H9 (cell line): ENCODE results near the gene NCKAP5. TPM values are rescaled to one million over a fixed set of nuclear protein-coding genes. Genes with fewer than 3 reads are reported as not detected.

Experiments
- DNase-seq: peaks from one replicate; pipeline ENCODE4 v3.0.0-alpha.2; 2017
- H2AFZ ChIP-seq: one replicate; pipeline ENCODE4 v1.6.1; 2013; ENCODE audit warnings: mild to moderate bottlenecking, low read length, control low read depth, moderate library complexity
- H2AK5ac ChIP-seq: 2 replicates; pipeline ENCODE4 v1.6.1; 2013; ENCODE audit warnings: low read length, control low read depth, mixed read lengths; ENCODE audit not compliant: insufficient read length
- H2BK120ac ChIP-seq: one replicate; pipeline ENCODE4 v1.6.1; 2013; ENCODE audit warnings: low read depth, mild to moderate bottlenecking, low read length, control low read depth, inconsistent platforms; ENCODE audit not compliant: poor library complexity, severe bottlenecking
- H2BK12ac ChIP-seq: 2 replicates; pipeline ENCODE4 v1.6.1; 2013; ENCODE audit warnings: low read length, control low read depth, mixed read lengths, low read depth; ENCODE audit not compliant: insufficient read length
- H2BK15ac ChIP-seq: 2 replicates; pipeline ENCODE4 v1.6.1; 2013; ENCODE audit warnings: low read depth, low read length, control low read depth
- H2BK20ac ChIP-seq: one replicate; pipeline ENCODE4 v1.6.1; 2013; ENCODE audit warnings: low read depth, mild to moderate bottlenecking, low read length, control low read depth, inconsistent platforms; ENCODE audit not compliant: poor library complexity, severe bottlenecking
- H2BK5ac ChIP-seq: 2 replicates; pipeline ENCODE4 v1.6.1; 2013; ENCODE audit warnings: low read length, control low read depth, mixed read lengths; ENCODE audit not compliant: insufficient read length
- H3K14ac ChIP-seq: 2 replicates; pipeline ENCODE4 v1.6.1; 2013; ENCODE audit warnings: low read length, control low read depth; ENCODE audit not compliant: insufficient read depth
- H3K18ac ChIP-seq: 2 replicates; pipeline ENCODE4 v1.6.1; 2013; ENCODE audit warnings: low read depth, mild to moderate bottlenecking, mixed read lengths, low read length, control low read depth; ENCODE audit not compliant: insufficient read length
- H3K23ac ChIP-seq: 2 replicates; pipeline ENCODE4 v1.6.1; 2013; ENCODE audit warnings: low read length, control low read depth, mixed read lengths, low read depth; ENCODE audit not compliant: insufficient read length
- H3K23me2 ChIP-seq: 2 replicates; pipeline ENCODE4 v1.6.1; 2013; ENCODE audit warnings: low read depth, mild to moderate bottlenecking, mixed read lengths, low read length, control low read depth; ENCODE audit not compliant: insufficient read length, poor library complexity, severe bottlenecking
- H3K27ac ChIP-seq: 2 replicates; pipeline ENCODE4 v1.5.1; 2013; ENCODE audit warnings: low read length, control low read depth, mixed read lengths, low read depth; ENCODE audit not compliant: insufficient read length
- H3K27me3 ChIP-seq: 2 replicates; pipeline ENCODE4 v1.6.1; 2013; ENCODE audit warnings: low read length, control low read depth, inconsistent platforms; ENCODE audit not compliant: insufficient read depth
- H3K4ac ChIP-seq: 2 replicates; pipeline ENCODE4 v1.6.1; 2013; ENCODE audit warnings: low read depth, mild to moderate bottlenecking, control low read depth, inconsistent platforms, low read length, moderate library complexity
- H3K4me1 ChIP-seq: 2 replicates; pipeline ENCODE4 v1.6.1; 2013; ENCODE audit warnings: low read length, control low read depth, inconsistent platforms; ENCODE audit not compliant: insufficient read depth
- H3K4me2 ChIP-seq: 2 replicates; pipeline ENCODE4 v1.6.1; 2013; ENCODE audit warnings: low read length, control low read depth, mixed read lengths; ENCODE audit not compliant: insufficient read length, insufficient read depth
- H3K56ac ChIP-seq: 2 replicates; pipeline ENCODE4 v1.6.1; 2013; ENCODE audit warnings: low read depth, mild to moderate bottlenecking, mixed read lengths, low read length, control low read depth; ENCODE audit not compliant: insufficient read length
- H3K79me1 ChIP-seq: 2 replicates; pipeline ENCODE4 v1.6.1; 2013; ENCODE audit warnings: low read depth, mild to moderate bottlenecking, moderate library complexity, low read length, control low read depth, inconsistent platforms; ENCODE audit not compliant: insufficient read depth, poor library complexity, severe bottlenecking
- H3K79me2 ChIP-seq: 2 replicates; pipeline ENCODE4 v1.6.1; 2013; ENCODE audit warnings: low read length, control low read depth, inconsistent platforms; ENCODE audit not compliant: insufficient read depth
- H3K9ac ChIP-seq: 2 replicates; pipeline ENCODE4 v1.6.1; 2013; ENCODE audit warnings: low read length, control low read depth, mixed read lengths; ENCODE audit not compliant: insufficient read length; ENCODE audit errors: extremely low read depth
- H3K9me3 ChIP-seq: one replicate; pipeline ENCODE4 v1.6.1; 2013; ENCODE audit warnings: low read depth, low read length, inconsistent platforms; ENCODE audit not compliant: control insufficient read depth
- H3T11ph ChIP-seq: one replicate; pipeline ENCODE4 v1.6.1; 2013; ENCODE audit warnings: mild to moderate bottlenecking, low read length, control low read depth, inconsistent platforms
- H4K20me1 ChIP-seq: one replicate; pipeline ENCODE4 v1.6.1; 2013; ENCODE audit not compliant: control insufficient read depth, insufficient read length, insufficient read depth
- H4K5ac ChIP-seq: 2 replicates; pipeline ENCODE4 v1.6.1; 2013; ENCODE audit warnings: low read depth, mild to moderate bottlenecking, mixed read lengths, low read length, control low read depth; ENCODE audit not compliant: insufficient read length
- H4K8ac ChIP-seq: replicated peaks from 2 replicates; pipeline ENCODE4 v1.6.1; 2013; ENCODE audit warnings: low read length, control low read depth, mixed read lengths, low read depth; ENCODE audit not compliant: insufficient read length
- H4K91ac ChIP-seq: 2 replicates; pipeline ENCODE4 v1.6.1; 2013; ENCODE audit warnings: low read depth, mild to moderate bottlenecking, moderate library complexity, mixed read lengths, low read length, control low read depth; ENCODE audit not compliant: insufficient read length
- H3K27ac Mint-ChIP-seq, 3 experiments: 2 replicates in 2 of 3; 3 replicates in 1 of 3; pipeline ENCODE4 v1.8.0; 2020 to 2021; ENCODE audit warnings: mixed read lengths in 3 of 3, mild to moderate bottlenecking in 1 of 3, moderate library complexity in 1 of 3
- H3K27me3 Mint-ChIP-seq: 2 replicates; pipeline ENCODE4 v1.8.0; 2021; ENCODE audit warnings: low read depth, mild to moderate bottlenecking, moderate library complexity, mixed read lengths
- H3K36me3 Mint-ChIP-seq, 3 experiments: 2 replicates in 2 of 3; 3 replicates in 1 of 3; pipeline ENCODE4 v1.8.0; 2020 to 2021; ENCODE audit warnings: low read depth in 3 of 3, mixed read lengths in 3 of 3; ENCODE audit not compliant: insufficient read depth in 1 of 3
- H3K4me1 Mint-ChIP-seq, 2 experiments: 2 replicates each; pipeline ENCODE4 v1.8.0; 2020; ENCODE audit warnings: mixed read lengths in 2 of 2
- H3K4me3 Mint-ChIP-seq, 2 experiments: 2 replicates in 1 of 2; 3 replicates in 1 of 2; pipeline ENCODE4 v1.8.0; 2020 to 2021; ENCODE audit warnings: mild to moderate bottlenecking in 2 of 2, mixed read lengths in 2 of 2, moderate library complexity in 1 of 2
- H3K9me3 Mint-ChIP-seq, 2 experiments: 2 replicates in 1 of 2; 3 replicates in 1 of 2; pipeline ENCODE4 v1.8.0; 2020; ENCODE audit warnings: mild to moderate bottlenecking in 2 of 2, mixed read lengths in 2 of 2, moderate library complexity in 1 of 2
- WGBS: extraction: QIAGEN DNeasy Blood & Tissue Kit; methylation state at CpG from one replicate; pipeline ENCODE4 v1.1.7; 2013; ENCODE audit warnings: missing lambda C conversion rate, low lambda C conversion rate, mixed read lengths; ENCODE audit not compliant: insufficient read length; ENCODE audit errors: extremely low coverage; 5-methylcytosine and 5-hydroxymethylcytosine counted together
- total RNA-seq: library from RNA; stranded (reverse); gene quantifications from 2 replicates; pipeline ENCODE4 v1.2.1, GENCODE V29; 2021
- TF ChIP-seq, protein P1 (sequence below): fragments of 200-600 bp; sonication (generic); conservative IDR thresholded peaks from 3 replicates; pipeline ENCODE4 v1.8.0; 2021; ENCODE audit warnings: antibody characterized with exemption, mild to moderate bottlenecking

The NCKAP5 gene
- total RNA-seq, 1 experiment from 2014 or later: 0.26 TPM

DNA sequence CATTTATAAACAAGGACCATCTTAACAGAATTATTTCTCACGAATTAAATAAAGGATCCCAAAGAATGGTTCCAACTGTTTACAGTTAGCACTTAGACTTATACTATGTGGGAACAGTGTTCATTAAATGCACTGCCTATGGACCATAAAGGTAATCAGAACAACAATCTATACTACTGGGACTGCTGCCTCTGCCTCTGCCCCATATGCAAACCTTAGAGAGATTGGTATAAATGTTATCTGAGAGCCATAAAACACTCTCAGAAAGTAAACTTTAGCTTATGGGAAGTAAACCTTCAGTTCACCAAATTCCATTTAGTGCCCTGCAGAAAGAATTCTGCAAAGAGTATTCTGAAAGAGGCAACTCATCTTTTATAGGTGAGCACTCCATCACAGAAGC, 448.0 kb downstream of the NCKAP5 start:
- Histone ChIP-seq H3K9me3 (no peaks in the 10 kb centered on the region), H4K91ac (no peak overlapping the region), H2BK120ac (no peak overlapping the region), H4K5ac (no peak overlapping the region), H3K23me2 (no peaks in the 10 kb centered on the region), H2BK20ac (no peak overlapping the region), H3K79me2 (no peaks in the 10 kb centered on the region), H3K4me2 (no peak overlapping the region), H3K9ac (no peak overlapping the region), H3K14ac (no peak overlapping the region), H4K20me1 (no peaks in the 10 kb centered on the region), H3K56ac (no peak overlapping the region), H2BK15ac (no peak overlapping the region), H2AK5ac (no peak overlapping the region), H3K27me3 (no peaks in the 10 kb centered on the region), H3K23ac (no peak overlapping the region), H3K27ac (no peak overlapping the region), H2AFZ (no peak overlapping the region), H3T11ph (no peak overlapping the region), H2BK5ac (no peak overlapping the region), H3K79me1 (no peaks in the 10 kb centered on the region), H3K18ac (no peak overlapping the region), H3K4me1 (no peaks in the 10 kb centered on the region), H2BK12ac (no peak overlapping the region), H4K8ac (no peak overlapping the region), H3K4ac (no peak overlapping the region)
- Mint-ChIP-seq H3K4me3 (no peak overlapping the region), H3K27ac (no peak overlapping the region), H3K27me3 (no peaks in the 10 kb centered on the region), H3K36me3 (no peaks in the 10 kb centered on the region), H3K9me3 (no peaks in the 10 kb centered on the region), H3K4me1 (no peaks in the 10 kb centered on the region)
- WGBS: no CpG with 5 or more reads among the region's 1 CpG
- TF ChIP-seq, protein P1, sequence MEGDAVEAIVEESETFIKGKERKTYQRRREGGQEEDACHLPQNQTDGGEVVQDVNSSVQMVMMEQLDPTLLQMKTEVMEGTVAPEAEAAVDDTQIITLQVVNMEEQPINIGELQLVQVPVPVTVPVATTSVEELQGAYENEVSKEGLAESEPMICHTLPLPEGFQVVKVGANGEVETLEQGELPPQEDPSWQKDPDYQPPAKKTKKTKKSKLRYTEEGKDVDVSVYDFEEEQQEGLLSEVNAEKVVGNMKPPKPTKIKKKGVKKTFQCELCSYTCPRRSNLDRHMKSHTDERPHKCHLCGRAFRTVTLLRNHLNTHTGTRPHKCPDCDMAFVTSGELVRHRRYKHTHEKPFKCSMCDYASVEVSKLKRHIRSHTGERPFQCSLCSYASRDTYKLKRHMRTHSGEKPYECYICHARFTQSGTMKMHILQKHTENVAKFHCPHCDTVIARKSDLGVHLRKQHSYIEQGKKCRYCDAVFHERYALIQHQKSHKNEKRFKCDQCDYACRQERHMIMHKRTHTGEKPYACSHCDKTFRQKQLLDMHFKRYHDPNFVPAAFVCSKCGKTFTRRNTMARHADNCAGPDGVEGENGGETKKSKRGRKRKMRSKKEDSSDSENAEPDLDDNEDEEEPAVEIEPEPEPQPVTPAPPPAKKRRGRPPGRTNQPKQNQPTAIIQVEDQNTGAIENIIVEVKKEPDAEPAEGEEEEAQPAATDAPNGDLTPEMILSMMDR: no peak
- no peak for DNase-seq
